C4-2B (cell line): ENCODE results near the gene MED13L.

Experiments used
- H3K27ac ChIP-seq: fragments of 450-650 bp; 2 replicates; pipeline ENCODE4 v1.5.1; 2017
- CTCF ChIP-seq: fragments of 450-650 bp; conservative IDR thresholded peaks from 2 replicates; pipeline ENCODE4 v1.5.1; 2017; ENCODE audit warnings: mild to moderate bottlenecking
- ZFX ChIP-seq: fragments of 450-650 bp; IDR thresholded peaks from 2 replicates; pipeline ENCODE4 v1.6.1; 2017

The MED13L gene

GRCh38 chr12:115930336-115930735 lies 347.2 kb downstream of the MED13L start:
- TF ChIP-seq CTCF = no peak
- no peak for TF ChIP-seq ZFX
- H3K27ac ChIP-seq = no peak overlapping the region

GRCh38 chr12:115926037-115926670 lies 351.3 kb downstream of the MED13L start:
- no peak for TF ChIP-seq CTCF
- TF ChIP-seq ZFX = no peak

GRCh38 chr12:115923851-115924250 lies 353.6 kb downstream of the MED13L start:
- no peak for TF ChIP-seq CTCF
- no peak for TF ChIP-seq ZFX
- H3K27ac ChIP-seq = no peak overlapping the region

More at GRCh38 chr12:115926037-115926670, 351.3 kb downstream of the MED13L start:
- H3K27ac ChIP-seq = no peak overlapping the region

GRCh38 chr12:115922952-115923564 lies 354.4 kb downstream of the MED13L start:
- peak; percentile 73 for TF ChIP-seq CTCF
- TF ChIP-seq ZFX = no peak
- H3K27ac ChIP-seq = no peak overlapping the region

- no peak for TF ChIP-seq ZFX
- no peak for TF ChIP-seq CTCF
- no peak overlapping the region for H3K27ac ChIP-seq
Measured at GRCh38 chr12:115920395-115921183, 356.9 kb downstream of the MED13L start.

- TF ChIP-seq ZFX = no peak
- TF ChIP-seq CTCF = no peak
- no peak overlapping the region for H3K27ac ChIP-seq
Measured at GRCh38 chr12:115918763-115919162, 358.7 kb downstream of the MED13L start.
